Head of caudate nucleus (tissue), 42 donors: ENCODE data around the gene WAC.
"Not testable (repeated sequence)": the region's sequence is repeated elsewhere in the genome, so short reads cannot be mapped to it uniquely, and the experiment has no call there.

Experiments
- DNase-seq, 42 donors: peaks; one replicate each; pipeline versions ENCODE4 v3.0.0 to v3.0.0-alpha.2; 2020 to 2021; ENCODE audit warnings: mixed read lengths in 7 of 42
- intact Hi-C: fragments of 100-400 bp; cut with DNase I; formaldehyde crosslinking; loops from one replicate; pipeline ENCODE4 v1.15.0; 2022

Gene WAC

GRCh38 chr10:28558923-28559508 is 26.1 kb downstream of the WAC start:
- no peak for DNase-seq
- intact Hi-C loops = no loop called here

GRCh38 chr10:28559618-28560017 is 26.7 kb downstream of the WAC start:
- intact Hi-C loops = no loop called here
- DNase-seq = no peak

GRCh38 chr10:28560617-28561016 is 27.7 kb downstream of the WAC start:
- intact Hi-C loops = no loop called here
- DNase-seq = no peak

GRCh38 chr10:28561531-28561930 is 28.6 kb downstream of the WAC start:
- intact Hi-C loops = no loop called here
- no peak for DNase-seq

- intact Hi-C loops = no loop called here
- DNase-seq = no peak
These were observed 32.0 kb downstream of the WAC start for GRCh38 chr10:28564905-28565304.

GRCh38 chr10:28566458-28567015 is 33.6 kb downstream of the WAC start:
- intact Hi-C loops = no loop called here
- DNase-seq = no peak

GRCh38 chr10:28569506-28570159 is 36.7 kb downstream of the WAC start:
- intact Hi-C loops = no loop called here
- no peak for DNase-seq

- intact Hi-C loops = no loop called here
- DNase-seq = no peak
These were observed 37.7 kb downstream of the WAC start for GRCh38 chr10:28570598-28570997.

GRCh38 chr10:28571265-28571664 is 38.3 kb downstream of the WAC start:
- intact Hi-C loops = no loop called here
- no peak for DNase-seq

GRCh38 chr10:28574214-28574613 is 41.3 kb downstream of the WAC start:
- DNase-seq, intact Hi-C loops: not testable (repeated sequence)

- no peak for DNase-seq
- intact Hi-C loops = no loop called here
These were observed 42.9 kb downstream of the WAC start for GRCh38 chr10:28575852-28576251.

GRCh38 chr10:28577506-28577905 is 44.6 kb downstream of the WAC start:
- intact Hi-C loops = no loop called here
- no peak for DNase-seq

GRCh38 chr10:28578454-28578853 is 45.5 kb downstream of the WAC start:
- intact Hi-C loops = no loop called here
- no peak for DNase-seq

GRCh38 chr10:28580825-28581224 is 47.9 kb downstream of the WAC start:
- DNase-seq = no peak
- intact Hi-C loops = no loop called here

GRCh38 chr10:28581916-28582315 is 49.0 kb downstream of the WAC start:
- no peak for DNase-seq
- intact Hi-C loops = no loop called here

GRCh38 chr10:28585076-28585475 is 52.2 kb downstream of the WAC start:
- no peak for DNase-seq
- intact Hi-C loops = no loop called here

GRCh38 chr10:28586176-28586575 is 53.3 kb downstream of the WAC start:
- no peak for DNase-seq
- intact Hi-C loops = no loop called here

- no peak for DNase-seq
- intact Hi-C loops = no loop called here
These were observed 54.5 kb downstream of the WAC start for GRCh38 chr10:28587270-28587969.

GRCh38 chr10:28587970-28588290 is 55.0 kb downstream of the WAC start:
- peak in 2 of 42 donors; percentile 12 to 18 for DNase-seq
- intact Hi-C loops = no loop called here

- DNase-seq = no peak
- intact Hi-C loops = no loop called here
These were observed 60.0 kb downstream of the WAC start for GRCh38 chr10:28592953-28593352.

GRCh38 chr10:28593811-28594210 is 60.9 kb downstream of the WAC start:
- DNase-seq = no peak
- intact Hi-C loops = no loop called here
